Bronchial epithelial cell (primary cell): ENCODE results near the gene C5orf22. TPM values are rescaled to one million over a fixed set of nuclear protein-coding genes. Genes with fewer than 3 reads are reported as not detected.

Source experiments
- DNase-seq: peaks from one replicate; pipeline ENCODE4 v3.0.0-alpha.2; 2010; ENCODE audit warnings: low read depth
- FAIRE-seq: peaks from 2 replicates; lab custom pipeline; 2011; peaks lifted over from hg19 to GRCh38; lab: Jason Lieb, UNC
- H3K27me3 ChIP-seq: 2 replicates; pipeline ENCODE4 v1.5.1; 2011; ENCODE audit warnings: low read length; ENCODE audit not compliant: control insufficient read depth, insufficient read depth
- H3K36me3 ChIP-seq: 2 replicates; pipeline ENCODE4 v1.5.1; 2011; ENCODE audit warnings: low read length; ENCODE audit not compliant: control insufficient read depth, insufficient read depth
- H3K4me3 ChIP-seq: 2 replicates; pipeline ENCODE4 v1.5.1; 2011; ENCODE audit warnings: mild to moderate bottlenecking, low read depth, low read length, control low read depth
- CTCF ChIP-seq: IDR thresholded peaks from 2 replicates; pipeline ENCODE4 v1.5.1; 2011; ENCODE audit warnings: mild to moderate bottlenecking, moderate library complexity, low read length, control low read depth, inconsistent platforms; ENCODE audit not compliant: insufficient read depth, severe bottlenecking
- total RNA-seq: library from RNA; depleted of rRNA; stranded (reverse); fragments of >200 nt; gene quantifications from 2 replicates; pipeline ENCODE4 v1.2.1, GENCODE V29; 2014

C5orf22 gene
- total RNA-seq, 1 donor from 2014 or later: 15.5 TPM

- no peak for TF ChIP-seq CTCF
- H3K4me3 ChIP-seq: no peak overlapping the region
- FAIRE-seq: no peak
- H3K36me3 ChIP-seq: peaks cover 15% of the 10 kb centered on the region
- no peaks in the 10 kb centered on the region for H3K27me3 ChIP-seq
- DNase-seq: no peak
Observed at GRCh38 chr5:31495336-31495735, 36.8 kb upstream of the C5orf22 start.

- H3K27me3 ChIP-seq: no peaks in the 10 kb centered on the region
- TF ChIP-seq CTCF: no peak
- FAIRE-seq: no peak
- DNase-seq: no peak
- peaks cover 15% of the 10 kb centered on the region for H3K36me3 ChIP-seq
- no peak overlapping the region for H3K4me3 ChIP-seq
Observed at GRCh38 chr5:31496301-31496700, 35.8 kb upstream of the C5orf22 start.

GRCh38 chr5:31496891-31497290 lies 35.2 kb upstream of the C5orf22 start:
- Histone ChIP-seq H3K4me3 (no peak overlapping the region), H3K27me3 (no peaks in the 10 kb centered on the region), H3K36me3 (peaks cover 17% of the 10 kb centered on the region)
- DNase-seq: no peak
- no peak for FAIRE-seq
- no peak for TF ChIP-seq CTCF

- Histone ChIP-seq H3K36me3 (peaks cover 21% of the 10 kb centered on the region), H3K27me3 (no peaks in the 10 kb centered on the region), H3K4me3 (no peak overlapping the region)
- DNase-seq (no peak), FAIRE-seq (no peak)
- TF ChIP-seq CTCF: no peak
Observed at GRCh38 chr5:31500256-31500655, 31.8 kb upstream of the C5orf22 start.

GRCh38 chr5:31502506-31502905 lies 29.6 kb upstream of the C5orf22 start:
- Histone ChIP-seq H3K4me3 (no peak overlapping the region), H3K27me3 (no peaks in the 10 kb centered on the region), H3K36me3 (peaks cover 11% of the 10 kb centered on the region)
- no peak for DNase-seq
- no peak for TF ChIP-seq CTCF
- peak; percentile 23 for FAIRE-seq

GRCh38 chr5:31504529-31504928 lies 27.6 kb upstream of the C5orf22 start:
- DNase-seq (no peak), FAIRE-seq (no peak)

More at GRCh38 chr5:31504529-31504928, 27.6 kb upstream of the C5orf22 start:
- no peaks in the 10 kb centered on the region for H3K27me3 ChIP-seq
- TF ChIP-seq CTCF: no peak
- no peak overlapping the region for H3K4me3 ChIP-seq
- H3K36me3 ChIP-seq: peaks cover 12% of the 10 kb centered on the region
